NCI-H510A (cell line): ENCODE results near the gene TIMM17A.

ENCODE experiments used
- DNase-seq: peaks from one replicate; lab custom pipeline; 2025; lab: John Stamatoyannopoulos, UW

TIMM17A gene

DNA sequence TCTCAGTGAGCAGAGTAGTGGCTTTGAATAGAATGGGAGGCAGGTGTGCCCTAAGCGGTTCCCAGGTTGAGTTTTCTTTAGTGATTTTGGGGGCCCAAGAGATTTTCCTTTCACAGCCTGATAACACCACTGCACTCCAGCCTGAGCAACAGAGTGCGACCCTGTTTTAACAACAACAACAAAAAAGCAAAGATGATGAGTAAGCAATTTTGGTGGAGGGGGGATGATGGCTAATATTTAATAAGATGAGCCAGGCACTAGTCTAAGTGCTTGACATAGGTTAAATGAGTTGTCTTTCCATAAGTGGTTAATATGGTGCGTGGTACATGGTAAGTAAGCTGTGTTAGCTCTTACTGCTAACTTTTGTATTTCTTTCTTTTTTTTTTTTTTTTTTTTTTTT lies 29.1 kb downstream of the TIMM17A start:
- no peak for DNase-seq

- DNase-seq: no peak
Measured at GRCh38 chr1:201985355-201985754, 30.1 kb downstream of the TIMM17A start.

- DNase-seq: no peak
Measured at GRCh38 chr1:201988601-201989000, 33.3 kb downstream of the TIMM17A start.

GRCh38 chr1:201989354-201990128 lies 34.2 kb downstream of the TIMM17A start:
- no peak for DNase-seq

- DNase-seq: no peak
Measured at GRCh38 chr1:201990427-201990826, 35.1 kb downstream of the TIMM17A start.

GRCh38 chr1:201999625-202000238 lies 44.4 kb downstream of the TIMM17A start:
- DNase-seq: peak; percentile 76

- DNase-seq: no peak
Measured at GRCh38 chr1:202002507-202002906, 47.2 kb downstream of the TIMM17A start.

DNA sequence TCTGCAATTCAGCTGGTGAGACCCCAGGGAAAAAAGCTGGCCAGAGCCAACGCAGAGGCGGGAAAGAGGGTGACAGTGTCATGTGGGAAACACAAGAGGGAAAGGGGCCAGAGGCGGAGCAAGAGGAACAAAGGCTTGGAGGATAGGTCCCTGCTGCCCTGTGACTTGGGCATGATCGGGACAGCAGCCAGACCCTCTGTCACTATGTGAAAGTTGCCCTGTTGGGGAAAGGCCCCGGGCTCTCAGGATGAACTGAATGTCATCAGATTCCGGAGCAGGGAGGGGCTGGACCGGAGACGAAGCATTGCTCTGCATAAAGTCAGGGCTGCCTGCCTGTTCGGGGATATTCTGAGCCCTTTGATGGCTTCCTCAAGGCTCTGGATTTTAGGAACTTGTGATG lies 49.4 kb downstream of the TIMM17A start:
- no peak for DNase-seq

DNA sequence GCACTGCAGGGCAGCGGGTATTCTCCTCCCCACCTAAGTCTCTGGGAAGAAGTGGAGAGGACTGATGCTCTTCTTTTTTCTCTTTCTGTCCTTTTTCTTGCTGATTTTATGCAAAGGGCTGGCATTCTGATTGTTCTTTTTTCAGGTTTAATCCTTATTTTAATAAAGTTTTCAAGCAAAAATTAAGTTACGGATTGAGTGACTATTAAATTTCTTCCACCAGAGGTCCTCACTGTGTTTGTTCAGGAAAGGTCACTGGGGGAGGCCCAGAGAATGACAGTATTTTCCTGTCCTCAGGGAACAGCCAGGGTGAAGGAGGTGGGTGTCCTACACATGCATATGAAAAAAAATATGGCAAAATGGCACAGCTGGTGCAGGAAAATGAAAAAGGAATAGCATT lies 50.7 kb downstream of the TIMM17A start:
- no peak for DNase-seq

GRCh38 chr1:202007304-202007703 lies 52.0 kb downstream of the TIMM17A start:
- no peak for DNase-seq

DNA sequence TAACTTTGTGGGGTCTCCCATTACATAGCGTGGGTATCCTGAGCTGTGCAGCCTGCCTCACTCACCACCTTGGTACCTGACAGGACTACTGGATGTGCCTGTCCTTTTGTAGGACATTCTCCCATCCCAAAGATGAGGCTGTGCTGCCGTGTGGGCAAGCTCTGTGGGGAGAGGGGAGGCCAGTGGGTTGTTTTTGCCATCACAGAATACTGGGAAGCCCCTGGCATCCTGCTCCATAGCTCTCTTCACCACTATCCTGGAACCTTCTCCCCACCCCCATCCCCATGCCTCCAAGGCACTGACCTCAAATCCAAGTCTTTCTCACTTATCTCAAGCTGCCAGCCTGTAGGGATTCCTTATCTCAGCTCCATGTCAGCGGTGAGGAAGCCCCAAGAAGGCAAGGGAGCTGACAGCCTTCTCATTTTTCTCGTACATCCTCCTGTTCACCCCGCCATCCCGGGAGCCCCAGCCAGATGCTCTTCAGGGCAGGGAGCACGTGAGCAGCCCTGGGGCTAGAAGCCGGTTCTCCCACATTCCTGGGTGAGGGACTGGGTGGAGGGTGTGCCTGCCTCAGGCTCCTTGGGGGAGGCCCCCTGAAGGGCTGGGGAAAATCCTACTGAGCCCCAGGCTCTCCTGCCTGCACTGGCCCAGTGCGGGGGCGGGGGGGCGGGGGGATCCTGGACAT lies 52.6 kb downstream of the TIMM17A start:
- DNase-seq: peak; percentile 91

DNA sequence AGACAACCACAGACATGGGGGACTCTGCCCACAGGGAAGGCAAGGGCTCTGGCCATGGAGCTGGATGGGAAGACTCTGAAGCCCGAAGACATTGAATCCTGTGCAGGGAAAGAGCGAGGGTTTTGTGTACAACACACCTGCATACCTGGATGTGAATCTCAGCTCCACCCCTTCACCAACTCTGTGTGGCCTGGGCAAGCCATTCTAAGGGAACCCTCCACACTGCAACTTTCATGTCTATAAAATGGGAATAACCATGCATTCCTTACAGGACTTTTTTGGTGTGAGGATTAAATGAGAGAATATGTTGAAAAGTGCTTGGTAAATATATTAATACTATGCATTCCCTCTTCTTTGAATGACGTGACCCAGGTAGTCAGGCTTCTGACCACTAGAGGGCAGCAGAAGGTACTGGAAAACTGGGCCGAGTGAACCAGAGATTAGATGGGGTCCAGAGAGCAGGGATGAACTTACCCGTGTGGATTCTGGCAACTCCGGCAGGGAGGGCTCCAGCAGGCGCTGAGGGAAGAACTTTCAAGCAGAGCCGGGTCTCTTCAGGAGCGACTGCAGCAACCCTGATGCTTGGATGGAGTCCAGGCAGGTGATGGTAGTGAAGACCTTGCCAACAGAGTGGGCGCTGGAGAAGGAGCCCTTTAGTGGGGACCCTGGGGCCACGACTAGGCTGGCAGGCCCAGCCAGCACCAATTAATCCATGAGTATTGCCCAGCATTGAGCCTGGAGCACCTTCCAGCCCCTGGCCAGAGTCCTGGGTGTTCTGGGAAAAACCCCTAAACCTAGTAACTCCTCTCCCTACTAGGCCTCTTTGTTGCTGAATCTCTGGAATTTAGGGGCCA lies 54.2 kb downstream of the TIMM17A start:
- DNase-seq: peak; percentile 52

DNA sequence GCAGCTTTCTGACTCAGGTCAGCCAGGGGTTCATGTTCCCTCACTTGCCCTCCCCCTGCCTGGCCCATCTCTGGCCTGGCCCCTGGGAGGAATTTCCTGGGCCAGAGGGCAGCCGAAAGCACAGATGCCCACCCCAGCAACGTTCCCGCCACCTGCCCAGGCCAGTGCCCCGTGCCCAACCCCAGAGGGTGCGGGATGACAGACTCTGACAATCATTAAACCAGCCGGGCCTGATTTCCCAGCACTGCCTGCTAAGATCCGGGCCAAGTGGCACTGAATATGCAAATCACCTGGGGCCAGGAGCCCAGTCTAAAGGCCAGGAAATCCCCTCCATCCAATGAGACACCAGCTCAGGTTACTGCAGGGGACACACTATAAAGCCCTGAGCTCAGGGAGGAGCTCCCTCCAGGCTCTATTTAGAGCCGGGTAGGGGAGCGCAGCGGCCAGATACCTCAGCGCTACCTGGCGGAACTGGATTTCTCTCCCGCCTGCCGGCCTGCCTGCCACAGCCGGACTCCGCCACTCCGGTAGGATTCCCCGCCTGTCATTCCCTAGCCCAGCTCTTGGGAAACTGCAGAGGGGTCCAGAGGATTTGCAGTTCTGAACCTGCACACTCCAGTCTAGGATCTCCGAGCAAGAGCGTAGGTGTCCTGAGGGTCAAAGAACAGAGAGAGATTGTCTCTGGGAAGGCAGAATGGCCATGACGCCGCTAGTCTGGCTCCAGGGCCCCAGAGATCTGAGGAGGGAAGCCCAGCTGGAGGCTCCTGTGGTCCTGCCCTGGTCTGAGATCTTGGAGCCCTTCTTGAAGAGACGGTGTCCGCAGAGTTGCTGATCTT lies 55.1 kb downstream of the TIMM17A start, which contains the start of gene ELF3:
ELF3 (plus strand) TSS at position 408 of the 836 bp plus-strand sequence. CDS start 550 bp downstream, outside the sequence.
- DNase-seq: peak; percentile 95

GRCh38 chr1:202011994-202012393 lies 56.7 kb downstream of the TIMM17A start:
- no peak for DNase-seq

DNA sequence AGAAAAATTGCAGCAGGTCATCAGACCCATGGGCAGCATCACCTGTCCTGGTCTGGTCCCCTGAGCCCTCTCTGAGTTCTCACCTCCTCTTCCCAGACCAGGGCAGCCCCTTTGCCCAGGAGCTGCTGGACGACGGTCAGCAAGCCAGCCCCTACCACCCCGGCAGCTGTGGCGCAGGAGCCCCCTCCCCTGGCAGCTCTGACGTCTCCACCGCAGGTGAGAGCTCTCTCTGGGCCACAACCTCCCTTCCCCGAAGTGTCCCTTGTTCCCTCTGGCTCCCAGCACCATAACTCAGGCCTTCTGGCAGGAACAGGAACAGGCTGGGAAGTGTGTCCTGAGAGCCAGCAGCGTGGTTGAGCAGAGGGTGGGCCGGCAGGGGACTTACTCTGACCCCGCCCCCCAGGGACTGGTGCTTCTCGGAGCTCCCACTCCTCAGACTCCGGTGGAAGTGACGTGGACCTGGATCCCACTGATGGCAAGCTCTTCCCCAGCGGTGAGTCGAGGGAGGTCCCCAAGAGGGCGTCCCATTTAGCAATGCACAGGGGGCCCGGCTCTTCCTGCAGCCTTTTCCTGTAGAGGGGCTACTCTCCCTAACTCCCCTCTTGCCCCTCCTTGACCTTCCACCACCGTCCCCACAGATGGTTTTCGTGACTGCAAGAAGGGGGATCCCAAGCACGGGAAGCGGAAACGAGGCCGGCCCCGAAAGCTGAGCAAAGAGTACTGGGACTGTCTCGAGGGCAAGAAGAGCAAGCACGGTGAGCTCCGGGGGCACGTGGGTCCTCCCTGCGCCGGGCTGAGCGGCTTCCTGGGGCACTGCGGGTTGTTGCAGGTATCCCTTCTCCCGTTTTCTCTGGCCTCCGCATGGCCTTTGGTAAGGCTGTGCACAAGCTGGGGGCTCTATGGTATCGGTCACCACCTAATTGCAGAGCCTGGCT lies 57.5 kb downstream of the TIMM17A start:
- DNase-seq: no peak

GRCh38 chr1:202013603-202014002 lies 58.3 kb downstream of the TIMM17A start:
- no peak for DNase-seq

- DNase-seq: no peak
Measured at GRCh38 chr1:202014060-202014459, 58.8 kb downstream of the TIMM17A start.

- DNase-seq: no peak
Measured at GRCh38 chr1:202014915-202015661, 59.8 kb downstream of the TIMM17A start.

DNA sequence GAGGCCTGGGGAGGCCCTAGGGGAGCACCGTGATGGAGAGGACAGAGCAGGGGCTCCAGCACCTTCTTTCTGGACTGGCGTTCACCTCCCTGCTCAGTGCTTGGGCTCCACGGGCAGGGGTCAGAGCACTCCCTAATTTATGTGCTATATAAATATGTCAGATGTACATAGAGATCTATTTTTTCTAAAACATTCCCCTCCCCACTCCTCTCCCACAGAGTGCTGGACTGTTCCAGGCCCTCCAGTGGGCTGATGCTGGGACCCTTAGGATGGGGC lies 60.3 kb downstream of the TIMM17A start:
- no peak for DNase-seq
